ENCODE measurements around the gene UXS1. TPM values are rescaled to one million over a fixed set of nuclear protein-coding genes. Genes with fewer than 3 reads are reported as not detected.

UXS1 gene
- total and polyA plus RNA-seq, 2 of the 8 experiments (the other 6 are each of a cell fraction or from before 2014, with no cell fraction given) = 44.5 to 63.4 TPM

GRCh38 chr2:106127282-106127771 lies 66.8 kb downstream of the UXS1 start:
- Histone ChIP-seq H3K18ac (ENCODE audit: extremely low read depth, low read length) (no peak overlapping the region), H3K9ac (replicated peaks in 1 of 4; ENCODE audit: extremely low read depth in 1 of 4, low read depth in 3 of 4, low read length in 3 of 4) (no peak overlapping the region), H2BK15ac (ENCODE audit: low read length) (no peak overlapping the region), H4K8ac (ENCODE audit: extremely low read depth, insufficient read depth, low read length) (no peak overlapping the region), H2BK5ac (ENCODE audit: low read depth, low read length) (no peak overlapping the region), H3K36me3 (ENCODE audit: control insufficient read depth in 2 of 4, insufficient read depth in 4 of 4, low read length in 3 of 4) (peaks cover 0 to 19% (median 16%) of the 10 kb centered on the region in 4 experiments; a peak in 6 of 8 replicates), H3K79me1 (ENCODE audit: low read depth, low read length) (peaks cover 9% of the 10 kb centered on the region), H3K4me3 (ENCODE audit: extremely low read depth in 1 of 4, insufficient read depth in 2 of 4, low read depth in 3 of 4, low read length in 4 of 4) (no peak overlapping the region), H2BK12ac (ENCODE audit: low read depth, low read length) (no peak overlapping the region), H4K91ac (replicated peaks; ENCODE audit: insufficient read length, low read length) (no peak overlapping the region), H2BK20ac (ENCODE audit: low read length) (no peak overlapping the region), H3K79me2 (ENCODE audit: control insufficient read depth in 1 of 2, insufficient read depth in 2 of 2, low read length in 2 of 2) (peaks cover 3 to 23% of the 10 kb centered on the region in 2 experiments; a peak in 3 of 4 replicates), H3K4me1 (replicated peaks in 1 of 4; ENCODE audit: control insufficient read depth in 3 of 4, insufficient read depth in 4 of 4, low read length in 3 of 4) (peaks cover 2 to 7% (median 6%) of the 10 kb centered on the region in 4 experiments), H3K4me2 (ENCODE audit: insufficient read depth in 1 of 2, low read depth in 2 of 2, low read length in 2 of 2) (no peak overlapping the region), H3K9me3 (ENCODE audit: insufficient read depth in 2 of 2, low read depth in 1 of 2, low read length in 1 of 2) (no peaks in the 10 kb centered on the region), H3K27ac (ENCODE audit: low read depth, low read length) (no peak overlapping the region), H3K23me2 (ENCODE audit: low read depth, low read length) (no peaks in the 10 kb centered on the region), H2AFZ (ENCODE audit: low read length) (no peak overlapping the region), H4K20me1 (replicated peaks in 1 of 2; ENCODE audit: control insufficient read depth in 1 of 2, insufficient read depth in 2 of 2, low read length in 2 of 2) (peaks cover 0 to 2% of the 10 kb centered on the region in 2 experiments), H3K4ac (replicated peaks; ENCODE audit: insufficient read length, low read depth, low read length) (no peak overlapping the region), H2BK120ac (replicated peaks; ENCODE audit: low read depth, low read length) (no peak overlapping the region), H2AK5ac (ENCODE audit: low read depth, low read length) (no peak overlapping the region), H3K56ac (replicated peaks; ENCODE audit: insufficient read length, low read depth, low read length) (no peak overlapping the region), H3K14ac (ENCODE audit: insufficient read length) (no peak overlapping the region), H4K5ac (ENCODE audit: insufficient read length, low read depth, low read length) (no peak overlapping the region), H3K27me3 (replicated peaks in 1 of 4; ENCODE audit: control insufficient read depth in 3 of 4, extremely low read depth in 1 of 4, insufficient read depth in 3 of 4, low read length in 3 of 4) (no peaks in the 10 kb centered on the region), H3K23ac (ENCODE audit: insufficient read length) (no peak overlapping the region)
- DNase-seq (ENCODE audit: low read depth in 1 of 2, low spot score in 2 of 2) (no peak), FAIRE-seq (no peak)
- no peak for TF ChIP-seq SAP30 (IDR thresholded peaks at IDR 0.05; ENCODE audit: insufficient read depth, insufficient replicate concordance, low read length)
- TF ChIP-seq EP300 (IDR thresholded peaks at IDR 0.05; ENCODE audit: borderline replicate concordance in 1 of 2, low read depth in 2 of 2, low read length in 2 of 2) = no peak
- TF ChIP-seq TEAD4 (IDR thresholded peaks at IDR 0.05; ENCODE audit: low read depth, low read length) = no peak
- no peak for TF ChIP-seq HDAC2 (IDR thresholded peaks at IDR 0.05; ENCODE audit: borderline replicate concordance in 1 of 2, low read depth in 2 of 2, low read length in 2 of 2)
- no peak for TF ChIP-seq E2F6 (IDR thresholded peaks at IDR 0.05)
- TF ChIP-seq MAFK (IDR thresholded peaks at IDR 0.05; ENCODE audit: low read depth, low read length) = no peak
- no peak for TF ChIP-seq SP4 (IDR thresholded peaks at IDR 0.05; ENCODE audit: low read length)
- TF ChIP-seq HDAC6 (IDR thresholded peaks at IDR 0.05; ENCODE audit: low read depth, low read length) = no peak
- no peak for TF ChIP-seq JUND (IDR thresholded peaks at IDR 0.05; ENCODE audit: low read length)
- TF ChIP-seq EZH2 (IDR thresholded peaks at IDR 0.05; ENCODE audit: low read depth, low read length, severe bottlenecking) = no peak
- CTCF ChIA-PET (ENCODE audit: partially characterized antibody) = no interaction called here
- WGBS, 2 experiments (ENCODE audit: extremely low coverage in 1 of 2, insufficient coverage in 1 of 2, insufficient read length in 1 of 2, insufficient replicate concordance in 2 of 2, low coverage in 1 of 2, low lambda C conversion rate in 2 of 2, missing lambda C conversion rate in 1 of 2) = 96% methylated on average over 5 of the region's 5 CpGs; no CpG with 5 or more reads in 1 of the 2 experiments
- POLR2A ChIA-PET (ENCODE audit: partially characterized antibody) = no interaction called here

All from H1 (cell line).